Caco-2 (cell line): ENCODE results near the gene SMIM23. TPM values are rescaled to one million over a fixed set of nuclear protein-coding genes. Genes with fewer than 3 reads are reported as not detected.

Source experiments
- BruUV-seq: library from RNA; stranded (reverse); fragments of 400-500 nt; replicated peaks from 2 replicates; lab custom pipeline; 2021; lab: Mats Ljungman, UMichigan
- CTCF ChIA-PET: fragments of 300-600 bp; sonication (Branson Sonifier 250); formaldehyde crosslinking; loops from one replicate; lab custom pipeline; 2022; ENCODE audit warnings: antibody characterized with exemption; lab: Charles Lee
- POLR2A ChIA-PET: fragments of 300-600 bp; sonication (Branson Sonifier 250); formaldehyde crosslinking; loops from one replicate; lab custom pipeline; 2022; ENCODE audit warnings: antibody characterized with exemption; lab: Charles Lee
- DNase-seq, 2 experiments: peaks; one replicate each; pipeline versions ENCODE4 v3.0.0 to v3.0.0-alpha.2; 2020 to 2022
- H3K27me3 ChIP-seq: replicated peaks from 2 replicates; pipeline ENCODE4 v1.6.0; 2011; ENCODE audit warnings: low read length; ENCODE audit not compliant: control insufficient read depth, insufficient read depth
- H3K36me3 ChIP-seq: 2 replicates; pipeline ENCODE4 v1.5.1; 2011; ENCODE audit warnings: low read length; ENCODE audit not compliant: control insufficient read depth, insufficient read depth
- H3K4me1 ChIP-seq: fragments of 250-450 bp; sonication (Bioruptor Pico); 2 replicates; pipeline ENCODE4 v1.5.1; 2020; ENCODE audit warnings: mild to moderate bottlenecking
- H3K4me3 ChIP-seq: 2 replicates; pipeline ENCODE4 v1.5.1; 2011; ENCODE audit warnings: low read depth, mild to moderate bottlenecking, control low read depth, low read length
- H3K9me3 ChIP-seq: fragments of 250-450 bp; sonication (Bioruptor Pico); 2 replicates; pipeline ENCODE4 v1.5.1; 2020; ENCODE audit warnings: mild to moderate bottlenecking, moderate library complexity
- H3K27ac Mint-ChIP-seq: one replicate; pipeline ENCODE4 v1.8.0; 2022; ENCODE audit warnings: mixed read lengths; ENCODE audit not compliant: unreplicated experiment
- H3K27me3 Mint-ChIP-seq: one replicate; pipeline ENCODE4 v1.8.0; 2022; ENCODE audit warnings: mixed read lengths; ENCODE audit not compliant: insufficient read depth, unreplicated experiment
- H3K36me3 Mint-ChIP-seq: one replicate; pipeline ENCODE4 v1.8.0; 2022; ENCODE audit warnings: mild to moderate bottlenecking, mixed read lengths; ENCODE audit not compliant: insufficient read depth, unreplicated experiment
- H3K4me1 Mint-ChIP-seq: one replicate; pipeline ENCODE4 v1.8.0; 2022; ENCODE audit warnings: low read depth, mixed read lengths; ENCODE audit not compliant: unreplicated experiment
- H3K4me3 Mint-ChIP-seq: one replicate; pipeline ENCODE4 v1.8.0; 2022; ENCODE audit warnings: mild to moderate bottlenecking, moderate library complexity, mixed read lengths; ENCODE audit not compliant: unreplicated experiment
- H3K9me3 Mint-ChIP-seq: one replicate; pipeline ENCODE4 v1.8.0; 2022; ENCODE audit warnings: mixed read lengths; ENCODE audit not compliant: unreplicated experiment
- CTCF ChIP-seq, 2 experiments: fragments of 200-600 bp in 1 of 2; IDR thresholded peaks; 1 replicate in 1 of 2; 2 replicates in 1 of 2; pipeline versions ENCODE4 v1.5.1 to v1.8.0; 2011 to 2022; ENCODE audit warnings: antibody characterized with exemption in 1 of 2, control low read depth in 1 of 2, inconsistent platforms in 1 of 2, low read depth in 1 of 2, low read length in 1 of 2, mild to moderate bottlenecking in 1 of 2, moderate library complexity in 1 of 2; ENCODE audit not compliant: insufficient read depth in 1 of 2, severe bottlenecking in 1 of 2, unreplicated experiment in 1 of 2
- intact Hi-C: fragments of 100-400 bp; cut with micrococcal nuclease; formaldehyde crosslinking; loops from one replicate; pipeline ENCODE4 v1.10.0; 2022; ENCODE audit not compliant: unreplicated experiment
- total RNA-seq: library from RNA; stranded (reverse); gene quantifications from 2 replicates; pipeline ENCODE4 v1.2.3, GENCODE V29; 2022

SMIM23 gene
- total RNA-seq, 1 experiment from 2014 or later = not detected

GRCh38 chr5:171744882-171745281, 40.7 kb upstream of the SMIM23 start:
- Histone ChIP-seq H3K36me3 (no peaks in the 10 kb centered on the region), H3K9me3 (no peaks in the 10 kb centered on the region), H3K4me3 (no peak overlapping the region), H3K4me1 (no peaks in the 10 kb centered on the region), H3K27me3 (no peaks in the 10 kb centered on the region; the same call in 1 of the 2 replicates)
- POLR2A ChIA-PET = no interaction called here
- Mint-ChIP-seq H3K4me3 (no peak overlapping the region), H3K9me3 (no peaks in the 10 kb centered on the region), H3K36me3 (no peaks in the 10 kb centered on the region), H3K27me3 (peaks cover 10% of the 10 kb centered on the region), H3K4me1 (no peaks in the 10 kb centered on the region), H3K27ac (no peak overlapping the region)
- DNase-seq = no peak
- TF ChIP-seq CTCF (IDR thresholded peaks at IDR 0.05; ENCODE audit: insufficient read depth in 1 of 2, low read depth in 1 of 2, low read length in 1 of 2, severe bottlenecking in 1 of 2, unreplicated experiment in 1 of 2) = no peak
- intact Hi-C loops = no loop called here
- no TSS peak for BruUV-seq
- CTCF ChIA-PET = no interaction called here

GRCh38 chr5:171745602-171746001, 40.0 kb upstream of the SMIM23 start:
- no peaks in the 10 kb centered on the region for H3K36me3 ChIP-seq
- CTCF ChIA-PET = no interaction called here
- H3K4me1 ChIP-seq = no peaks in the 10 kb centered on the region
- Mint-ChIP-seq H3K4me1 (no peaks in the 10 kb centered on the region), H3K9me3 (no peaks in the 10 kb centered on the region), H3K27ac (no peak overlapping the region), H3K36me3 (no peaks in the 10 kb centered on the region), H3K4me3 (no peak overlapping the region), H3K27me3 (peaks cover 10% of the 10 kb centered on the region)
- DNase-seq = no peak
- intact Hi-C loops = no loop called here
- no peaks in the 10 kb centered on the region; the same call in 1 of the 2 replicates for H3K27me3 ChIP-seq
- no TSS peak for BruUV-seq
- H3K4me3 ChIP-seq = no peak overlapping the region
- POLR2A ChIA-PET = no interaction called here
- H3K9me3 ChIP-seq = no peaks in the 10 kb centered on the region
- no peak for TF ChIP-seq CTCF (IDR thresholded peaks at IDR 0.05; ENCODE audit: insufficient read depth in 1 of 2, low read depth in 1 of 2, low read length in 1 of 2, severe bottlenecking in 1 of 2, unreplicated experiment in 1 of 2)

GRCh38 chr5:171747061-171747859, 38.4 kb upstream of the SMIM23 start:
- no TSS peak for BruUV-seq
- Mint-ChIP-seq H3K27ac (no peak overlapping the region), H3K4me1 (no peaks in the 10 kb centered on the region), H3K9me3 (no peaks in the 10 kb centered on the region), H3K4me3 (no peak overlapping the region), H3K27me3 (peaks cover 10% of the 10 kb centered on the region), H3K36me3 (no peaks in the 10 kb centered on the region)
- Histone ChIP-seq H3K9me3 (no peaks in the 10 kb centered on the region), H3K27me3 (no peaks in the 10 kb centered on the region; the same call in 1 of the 2 replicates), H3K4me3 (no peak overlapping the region), H3K36me3 (no peaks in the 10 kb centered on the region), H3K4me1 (no peaks in the 10 kb centered on the region)
- ChIA-PET CTCF (no interaction called here), POLR2A (no interaction called here)
- no peak for TF ChIP-seq CTCF (IDR thresholded peaks at IDR 0.05; ENCODE audit: insufficient read depth in 1 of 2, low read depth in 1 of 2, low read length in 1 of 2, severe bottlenecking in 1 of 2, unreplicated experiment in 1 of 2)
- intact Hi-C loops = no loop called here
- no peak for DNase-seq
